ENCODE measurements around the gene JPT2.

- no peak for TF ChIP-seq REST (IDR thresholded peaks at IDR 0.05; ENCODE audit: low read depth, low read length)
- no peak for TF ChIP-seq BCL11A (IDR thresholded peaks at IDR 0.05; ENCODE audit: low read depth, low read length)
- TF ChIP-seq, protein P1, sequence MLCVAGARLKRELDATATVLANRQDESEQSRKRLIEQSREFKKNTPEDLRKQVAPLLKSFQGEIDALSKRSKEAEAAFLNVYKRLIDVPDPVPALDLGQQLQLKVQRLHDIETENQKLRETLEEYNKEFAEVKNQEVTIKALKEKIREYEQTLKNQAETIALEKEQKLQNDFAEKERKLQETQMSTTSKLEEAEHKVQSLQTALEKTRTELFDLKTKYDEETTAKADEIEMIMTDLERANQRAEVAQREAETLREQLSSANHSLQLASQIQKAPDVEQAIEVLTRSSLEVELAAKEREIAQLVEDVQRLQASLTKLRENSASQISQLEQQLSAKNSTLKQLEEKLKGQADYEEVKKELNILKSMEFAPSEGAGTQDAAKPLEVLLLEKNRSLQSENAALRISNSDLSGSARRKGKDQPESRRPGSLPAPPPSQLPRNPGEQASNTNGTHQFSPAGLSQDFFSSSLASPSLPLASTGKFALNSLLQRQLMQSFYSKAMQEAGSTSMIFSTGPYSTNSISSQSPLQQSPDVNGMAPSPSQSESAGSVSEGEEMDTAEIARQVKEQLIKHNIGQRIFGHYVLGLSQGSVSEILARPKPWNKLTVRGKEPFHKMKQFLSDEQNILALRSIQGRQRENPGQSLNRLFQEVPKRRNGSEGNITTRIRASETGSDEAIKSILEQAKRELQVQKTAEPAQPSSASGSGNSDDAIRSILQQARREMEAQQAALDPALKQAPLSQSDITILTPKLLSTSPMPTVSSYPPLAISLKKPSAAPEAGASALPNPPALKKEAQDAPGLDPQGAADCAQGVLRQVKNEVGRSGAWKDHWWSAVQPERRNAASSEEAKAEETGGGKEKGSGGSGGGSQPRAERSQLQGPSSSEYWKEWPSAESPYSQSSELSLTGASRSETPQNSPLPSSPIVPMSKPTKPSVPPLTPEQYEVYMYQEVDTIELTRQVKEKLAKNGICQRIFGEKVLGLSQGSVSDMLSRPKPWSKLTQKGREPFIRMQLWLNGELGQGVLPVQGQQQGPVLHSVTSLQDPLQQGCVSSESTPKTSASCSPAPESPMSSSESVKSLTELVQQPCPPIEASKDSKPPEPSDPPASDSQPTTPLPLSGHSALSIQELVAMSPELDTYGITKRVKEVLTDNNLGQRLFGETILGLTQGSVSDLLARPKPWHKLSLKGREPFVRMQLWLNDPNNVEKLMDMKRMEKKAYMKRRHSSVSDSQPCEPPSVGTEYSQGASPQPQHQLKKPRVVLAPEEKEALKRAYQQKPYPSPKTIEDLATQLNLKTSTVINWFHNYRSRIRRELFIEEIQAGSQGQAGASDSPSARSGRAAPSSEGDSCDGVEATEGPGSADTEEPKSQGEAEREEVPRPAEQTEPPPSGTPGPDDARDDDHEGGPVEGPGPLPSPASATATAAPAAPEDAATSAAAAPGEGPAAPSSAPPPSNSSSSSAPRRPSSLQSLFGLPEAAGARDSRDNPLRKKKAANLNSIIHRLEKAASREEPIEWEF (IDR thresholded peaks at IDR 0.05; ENCODE audit: insufficient replicate concordance, low read depth, low read length): no peak
- no peak for TF ChIP-seq CTCF (IDR thresholded peaks at IDR 0.05 in 2 of 3, conservative IDR thresholded peaks at IDR 0.05 in 1 of 3; ENCODE audit: control insufficient read depth in 2 of 3, extremely low read depth in 1 of 3, insufficient read depth in 1 of 3, low read depth in 3 of 3, low read length in 3 of 3)
- no peak for TF ChIP-seq RBBP5 (conservative IDR thresholded peaks at IDR 0.05)
- TF ChIP-seq POLR2A (IDR thresholded peaks at IDR 0.05; ENCODE audit: low read depth, low read length): no peak
- TF ChIP-seq EZH2 (IDR thresholded peaks at IDR 0.05; ENCODE audit: borderline replicate concordance, control insufficient read depth, low read depth, low read length): no peak
- no peak for TF ChIP-seq TAF1 (IDR thresholded peaks at IDR 0.05; ENCODE audit: borderline replicate concordance, low read depth, low read length)
- no peak for TF ChIP-seq RAD21 (IDR thresholded peaks at IDR 0.05; ENCODE audit: insufficient read depth, low read depth, low read length)
- TF ChIP-seq POLR2AphosphoS2 (IDR thresholded peaks at IDR 0.05; ENCODE audit: low read depth, low read length): no peak
- TF ChIP-seq GABPA (IDR thresholded peaks at IDR 0.05; ENCODE audit: low read depth): no peak
Observed at GRCh38 chr16:1638757-1639156, 39.3 kb upstream of the JPT2 start.
